ENCODE data around the gene AP2A2.

AP2A2 gene

DNA sequence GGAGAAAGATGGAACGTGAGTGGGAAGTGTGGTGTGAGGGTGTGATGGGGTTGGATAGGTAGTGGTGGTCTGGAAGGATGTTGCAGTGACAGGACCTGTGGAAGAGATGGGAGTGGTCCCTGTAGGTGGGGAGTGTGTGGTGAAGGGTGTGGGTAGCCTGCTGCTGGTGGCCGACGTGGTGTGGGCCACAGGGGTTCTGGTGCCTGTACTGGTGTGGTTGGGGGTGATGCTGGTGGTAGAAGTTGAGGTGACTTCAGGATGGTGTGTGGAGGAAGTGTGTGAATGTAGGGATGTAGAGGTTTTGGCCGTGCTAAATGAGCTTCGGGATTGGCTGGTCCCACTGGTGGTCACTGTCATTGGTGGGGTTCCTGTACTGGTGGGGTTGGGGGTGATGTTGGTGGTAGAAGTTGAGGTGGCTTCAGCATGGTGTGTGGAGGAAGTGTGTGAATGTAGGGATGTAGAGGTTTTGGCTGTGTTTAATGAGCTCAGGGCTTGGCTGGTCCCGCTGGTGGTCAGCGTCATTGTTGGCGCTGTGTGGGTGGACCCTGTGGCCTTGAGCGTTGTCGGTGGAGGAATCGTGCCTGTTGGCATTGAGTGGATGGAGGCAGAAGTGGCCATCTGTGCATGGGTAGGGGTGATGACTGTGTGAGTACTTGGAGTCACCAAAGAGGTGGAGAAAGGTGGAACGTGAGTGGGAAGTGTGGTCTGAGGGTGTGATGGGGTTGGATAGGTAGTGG lies 91.8 kb downstream of the AP2A2 start:
- H3K4me3 ChIP-seq (ENCODE audit: low read depth, low read length), result no peak overlapping the region
- no peak for DNase-seq (ENCODE audit: low read depth)
- in situ Hi-C loops (cut with HindIII; ENCODE audit: low sequenced_read_pairs), result no loop called here
- TF ChIP-seq, protein P1, sequence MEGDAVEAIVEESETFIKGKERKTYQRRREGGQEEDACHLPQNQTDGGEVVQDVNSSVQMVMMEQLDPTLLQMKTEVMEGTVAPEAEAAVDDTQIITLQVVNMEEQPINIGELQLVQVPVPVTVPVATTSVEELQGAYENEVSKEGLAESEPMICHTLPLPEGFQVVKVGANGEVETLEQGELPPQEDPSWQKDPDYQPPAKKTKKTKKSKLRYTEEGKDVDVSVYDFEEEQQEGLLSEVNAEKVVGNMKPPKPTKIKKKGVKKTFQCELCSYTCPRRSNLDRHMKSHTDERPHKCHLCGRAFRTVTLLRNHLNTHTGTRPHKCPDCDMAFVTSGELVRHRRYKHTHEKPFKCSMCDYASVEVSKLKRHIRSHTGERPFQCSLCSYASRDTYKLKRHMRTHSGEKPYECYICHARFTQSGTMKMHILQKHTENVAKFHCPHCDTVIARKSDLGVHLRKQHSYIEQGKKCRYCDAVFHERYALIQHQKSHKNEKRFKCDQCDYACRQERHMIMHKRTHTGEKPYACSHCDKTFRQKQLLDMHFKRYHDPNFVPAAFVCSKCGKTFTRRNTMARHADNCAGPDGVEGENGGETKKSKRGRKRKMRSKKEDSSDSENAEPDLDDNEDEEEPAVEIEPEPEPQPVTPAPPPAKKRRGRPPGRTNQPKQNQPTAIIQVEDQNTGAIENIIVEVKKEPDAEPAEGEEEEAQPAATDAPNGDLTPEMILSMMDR (IDR thresholded peaks at IDR 0.05; ENCODE audit: low read depth, low read length, missing control alignments), result no peak

DNA sequence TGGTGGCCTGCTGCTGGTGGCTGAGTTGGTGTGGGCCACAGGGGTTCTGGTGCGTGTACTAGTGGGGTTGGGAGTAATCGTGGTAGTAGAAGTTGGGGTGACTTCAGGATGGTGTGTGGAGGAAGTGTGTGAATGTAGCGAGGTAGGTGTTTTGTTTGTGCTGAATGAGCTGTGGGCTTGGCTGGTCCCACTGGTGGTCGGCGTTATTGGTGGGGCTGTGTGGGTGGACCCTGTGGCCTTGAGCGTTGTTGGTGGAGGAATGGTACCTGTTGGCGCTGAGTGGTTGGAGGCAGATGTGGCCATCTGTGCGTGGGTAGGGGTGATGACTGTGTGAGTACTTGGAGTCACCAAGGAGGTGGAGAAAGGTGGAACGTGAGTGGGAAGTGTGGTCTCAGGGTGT lies 92.4 kb downstream of the AP2A2 start:
- TF ChIP-seq, protein P1 (IDR thresholded peaks at IDR 0.05; ENCODE audit: low read depth, low read length, missing control alignments), result no peak
- in situ Hi-C loops (cut with HindIII; ENCODE audit: low sequenced_read_pairs), result no loop called here
- H3K4me3 ChIP-seq (ENCODE audit: low read depth, low read length), result no peak overlapping the region
- DNase-seq (ENCODE audit: low read depth), result no peak

DNA sequence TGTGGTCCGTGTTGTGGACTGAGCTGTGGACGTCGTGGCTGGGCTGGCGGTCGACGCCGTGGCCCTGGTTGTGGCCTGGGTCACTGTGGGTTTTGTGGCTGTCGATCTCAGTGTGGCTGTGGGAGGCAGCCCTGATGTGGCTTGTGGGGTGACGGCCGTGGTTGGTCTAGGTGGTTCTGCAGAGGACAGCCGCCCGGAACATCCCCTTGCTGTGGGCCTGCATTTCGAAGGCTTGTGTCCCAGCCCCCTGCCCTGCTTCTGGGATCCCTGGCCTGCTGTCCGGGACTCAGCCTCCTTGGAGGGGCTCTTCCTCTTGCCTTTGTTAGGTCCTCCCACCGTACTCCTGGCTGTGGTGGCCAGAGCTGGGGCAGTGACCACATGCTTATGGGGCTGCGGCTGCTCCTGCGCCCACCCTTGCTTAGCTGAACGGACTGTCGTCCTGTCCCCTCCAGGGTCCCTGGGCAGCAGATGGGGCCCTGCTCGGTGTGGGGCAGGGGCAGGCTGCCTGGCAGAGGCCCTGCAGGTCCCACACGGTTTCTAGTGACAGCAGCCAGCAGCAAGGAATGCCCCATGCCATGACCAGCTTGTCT lies 93.7 kb downstream of the AP2A2 start:
- TF ChIP-seq, protein P1 (IDR thresholded peaks at IDR 0.05; ENCODE audit: low read depth, low read length, missing control alignments), result no peak
- no peak overlapping the region for H3K4me3 ChIP-seq (ENCODE audit: low read depth, low read length)
- no peak for DNase-seq (ENCODE audit: low read depth)
- in situ Hi-C loops (cut with HindIII; ENCODE audit: low sequenced_read_pairs), result no loop called here

DNA sequence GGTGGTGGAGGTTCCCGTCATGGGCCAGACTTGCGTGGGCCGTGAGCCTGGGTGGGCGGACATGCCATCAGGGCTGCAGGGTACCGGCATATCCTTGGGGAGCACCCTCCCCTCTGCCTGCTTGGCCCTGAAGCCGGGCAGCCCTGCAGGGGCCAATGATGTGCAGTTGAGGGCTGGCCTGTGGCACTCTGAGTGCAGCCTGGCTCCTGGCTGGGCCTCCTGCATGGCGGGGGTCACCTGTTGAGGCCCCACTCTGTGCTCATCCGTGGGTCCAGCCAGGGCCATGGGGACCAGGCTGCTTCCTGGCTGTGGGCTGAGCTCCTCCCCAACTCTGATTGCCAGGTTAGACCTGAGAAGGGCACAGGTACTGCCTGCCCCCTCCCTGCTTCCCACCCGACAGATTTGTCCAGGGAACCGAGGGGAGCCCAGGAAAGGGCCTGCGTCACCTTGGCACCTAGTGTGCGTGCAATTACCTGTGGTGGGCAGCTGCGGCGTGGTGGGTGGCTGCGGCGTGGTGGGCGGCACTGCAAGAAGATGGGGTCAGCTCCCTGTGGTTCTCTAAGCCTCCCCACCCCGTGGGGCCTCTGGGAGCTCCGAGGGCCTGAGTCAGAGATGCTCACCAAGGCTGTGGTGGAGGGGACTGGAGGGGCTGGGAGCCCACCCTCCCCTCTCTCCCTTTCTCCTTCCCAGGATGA lies 94.7 kb downstream of the AP2A2 start:
- DNase-seq (ENCODE audit: low read depth), result no peak
- in situ Hi-C loops (cut with HindIII; ENCODE audit: low sequenced_read_pairs), result no loop called here
- no peak overlapping the region for H3K4me3 ChIP-seq (ENCODE audit: low read depth, low read length)
- TF ChIP-seq, protein P1 (IDR thresholded peaks at IDR 0.05; ENCODE audit: low read depth, low read length, missing control alignments), result no peak

DNA sequence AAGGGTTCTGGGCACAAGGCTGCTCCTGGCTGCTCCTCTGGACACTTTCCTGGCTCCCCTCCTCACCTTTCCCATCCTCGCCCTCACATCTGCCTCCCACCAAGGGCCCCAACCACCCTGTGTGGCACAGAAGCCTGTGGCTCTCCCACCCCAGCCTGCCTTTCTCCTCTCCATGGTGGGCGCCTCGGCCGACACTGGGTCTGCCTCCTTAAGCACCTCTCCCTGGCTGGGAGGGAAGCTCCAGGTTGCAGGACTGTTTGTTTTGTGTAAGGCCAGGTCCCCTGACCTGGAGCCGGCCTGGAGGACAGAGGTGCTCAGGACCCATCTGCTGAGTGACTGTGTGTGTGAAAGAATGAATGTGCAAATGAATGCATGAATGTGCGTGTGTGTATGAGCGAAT lies 96.7 kb downstream of the AP2A2 start:
- no peak for DNase-seq (ENCODE audit: low read depth)
- TF ChIP-seq, protein P1 (IDR thresholded peaks at IDR 0.05; ENCODE audit: low read depth, low read length, missing control alignments), result no peak
- in situ Hi-C loops (cut with HindIII; ENCODE audit: low sequenced_read_pairs), result no loop called here
- H3K4me3 ChIP-seq (ENCODE audit: low read depth, low read length), result no peak overlapping the region

DNA sequence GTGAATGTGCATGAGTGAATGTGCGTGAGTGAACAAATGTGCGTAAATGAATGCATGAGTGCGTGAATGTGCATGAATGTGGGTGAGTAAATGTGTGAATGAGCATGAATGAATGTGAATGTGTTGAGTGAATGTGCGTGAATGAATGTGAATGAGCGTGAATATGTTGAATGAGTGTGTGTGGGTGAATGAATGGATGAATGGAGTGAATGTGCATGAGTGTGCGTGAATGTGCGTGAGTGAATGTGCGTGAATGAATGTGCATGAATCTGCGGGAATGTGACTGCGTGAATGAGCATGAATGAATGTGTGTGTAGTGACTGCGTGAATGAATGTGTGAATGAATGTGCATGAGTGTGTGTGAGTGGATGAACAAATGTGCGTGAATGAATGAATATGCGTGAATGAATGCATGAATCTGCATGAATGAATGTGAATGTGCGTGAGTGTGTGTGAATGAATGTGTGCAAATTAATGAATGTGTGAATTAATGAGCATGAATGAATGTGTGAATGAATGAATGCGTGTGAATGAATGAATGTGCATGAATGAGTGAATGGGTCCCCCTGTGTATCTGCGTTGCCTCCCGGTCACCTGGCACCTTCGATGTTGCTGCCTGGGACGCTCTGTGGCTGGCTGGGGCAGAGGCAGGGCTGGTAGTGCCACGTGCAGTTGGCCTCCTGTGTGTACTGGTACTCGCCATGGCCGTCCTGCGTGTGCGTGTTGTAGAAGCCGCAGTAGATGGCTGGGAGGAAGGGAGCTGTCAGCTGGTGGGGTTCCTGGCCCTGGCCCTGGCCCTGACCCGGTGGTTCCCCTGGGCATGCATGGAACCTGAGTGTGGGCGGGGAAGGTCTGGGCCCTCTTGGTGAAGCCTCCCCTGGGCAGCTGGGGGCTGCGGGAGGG lies 97.5 kb downstream of the AP2A2 start:
- in situ Hi-C loops (cut with HindIII; ENCODE audit: low sequenced_read_pairs), result no loop called here
- TF ChIP-seq, protein P1 (IDR thresholded peaks at IDR 0.05; ENCODE audit: low read depth, low read length, missing control alignments), result no peak
- no peak overlapping the region for H3K4me3 ChIP-seq (ENCODE audit: low read depth, low read length)
- no peak for DNase-seq (ENCODE audit: low read depth)

Measured in astrocyte of the cerebellum (primary cell).